Skeletal muscle satellite cell (primary cell): ENCODE data around the gene NFKB1.
A peak's percentile ranks its signal among the peaks of the same experiment; 100 is the strongest.
"Not testable (repeated sequence)": the region's sequence is repeated elsewhere in the genome, so short reads cannot be mapped to it uniquely, and the experiment has no call there.

Experiments
- H3K27me3 ChIP-seq: 2 replicates; pipeline ENCODE4 v1.7.0; 2013; ENCODE audit warnings: low read length; ENCODE audit not compliant: control insufficient read depth, insufficient read depth
- H3K36me3 ChIP-seq: 2 replicates; pipeline ENCODE4 v1.7.0; 2013; ENCODE audit warnings: mild to moderate bottlenecking, control low read depth, low read length; ENCODE audit not compliant: insufficient read depth
- H3K4me1 ChIP-seq: 2 replicates; pipeline ENCODE4 v1.7.0; 2013; ENCODE audit warnings: low read length; ENCODE audit not compliant: control insufficient read depth, insufficient read depth
- H3K4me2 ChIP-seq: 2 replicates; pipeline ENCODE4 v1.7.0; 2013; ENCODE audit warnings: mild to moderate bottlenecking, low read length
- H3K4me3 ChIP-seq: 2 replicates; pipeline ENCODE4 v1.7.0; 2013; ENCODE audit warnings: low read length
- H3K9ac ChIP-seq: 2 replicates; pipeline ENCODE4 v1.7.0; 2013; ENCODE audit warnings: mild to moderate bottlenecking, low read depth, low read length, moderate library complexity
- H3K9me3 ChIP-seq: replicated peaks from 2 replicates; pipeline ENCODE4 v1.7.0; 2013; ENCODE audit warnings: mild to moderate bottlenecking, control low read depth, low read length

The NFKB1 gene

DNA sequence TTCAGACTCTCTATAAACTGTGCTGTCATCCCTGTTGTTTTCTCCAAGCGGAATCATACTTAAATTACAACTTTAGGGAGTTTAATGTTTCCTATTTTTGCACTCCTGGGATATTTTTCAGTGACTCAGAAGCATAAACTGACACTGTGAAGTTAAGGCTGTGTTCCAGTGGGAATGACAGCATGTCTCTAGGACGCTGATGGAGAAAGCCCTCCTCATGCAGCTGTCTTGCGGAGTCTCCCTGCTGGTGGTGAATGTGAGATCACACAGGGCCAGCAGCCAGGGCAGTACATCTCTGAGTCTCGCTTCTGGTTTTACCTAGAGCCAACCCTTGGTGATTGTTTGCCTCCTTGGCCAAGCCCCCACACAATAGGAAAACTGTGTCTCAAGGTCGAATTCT lies 53.3 kb downstream of the NFKB1 start:
- Histone ChIP-seq H3K4me3 (no peak overlapping the region), H3K9me3 (no peaks in the 10 kb centered on the region), H3K4me2 (peak overlapping the region; percentile 32), H3K27me3 (no peaks in the 10 kb centered on the region), H3K4me1 (peaks cover 32% of the 10 kb centered on the region), H3K9ac (peak overlapping the region; percentile 19), H3K36me3 (peaks cover 6% of the 10 kb centered on the region)

GRCh38 chr4:102554992-102555391 lies 53.8 kb downstream of the NFKB1 start:
- peaks cover 6% of the 10 kb centered on the region for H3K36me3 ChIP-seq
- no peaks in the 10 kb centered on the region for H3K27me3 ChIP-seq
- H3K9ac ChIP-seq: peak overlapping the region; percentile 19
- H3K4me2 ChIP-seq: peak overlapping the region; percentile 32
- no peak overlapping the region for H3K4me3 ChIP-seq
- no peaks in the 10 kb centered on the region for H3K9me3 ChIP-seq
- peaks cover 32% of the 10 kb centered on the region for H3K4me1 ChIP-seq

DNA sequence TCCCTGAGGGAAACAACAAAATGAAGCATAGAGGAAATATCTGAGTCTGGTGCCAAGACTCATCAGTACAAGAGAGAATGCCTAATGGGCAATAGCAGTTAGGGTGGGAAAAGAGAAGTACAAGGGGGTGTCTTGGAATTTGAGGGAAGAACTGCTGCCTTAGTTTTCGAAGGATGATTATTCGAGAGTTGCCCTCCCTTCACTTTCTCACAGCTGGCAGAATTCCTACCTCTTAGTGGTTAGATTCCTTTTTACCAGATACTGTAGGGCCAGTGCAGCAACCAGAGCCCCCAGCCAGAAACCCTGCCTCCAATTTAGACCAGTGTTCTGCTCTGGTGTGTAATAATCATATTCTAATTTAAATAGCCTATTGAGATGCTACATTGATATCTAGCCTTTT lies 56.5 kb downstream of the NFKB1 start:
- Histone ChIP-seq H3K27me3 (no peaks in the 10 kb centered on the region), H3K4me3 (no peak overlapping the region), H3K9me3 (no peaks in the 10 kb centered on the region), H3K9ac (no peak overlapping the region), H3K4me1 (peaks cover 27% of the 10 kb centered on the region), H3K4me2 (no peak overlapping the region), H3K36me3 (no peaks in the 10 kb centered on the region)

DNA sequence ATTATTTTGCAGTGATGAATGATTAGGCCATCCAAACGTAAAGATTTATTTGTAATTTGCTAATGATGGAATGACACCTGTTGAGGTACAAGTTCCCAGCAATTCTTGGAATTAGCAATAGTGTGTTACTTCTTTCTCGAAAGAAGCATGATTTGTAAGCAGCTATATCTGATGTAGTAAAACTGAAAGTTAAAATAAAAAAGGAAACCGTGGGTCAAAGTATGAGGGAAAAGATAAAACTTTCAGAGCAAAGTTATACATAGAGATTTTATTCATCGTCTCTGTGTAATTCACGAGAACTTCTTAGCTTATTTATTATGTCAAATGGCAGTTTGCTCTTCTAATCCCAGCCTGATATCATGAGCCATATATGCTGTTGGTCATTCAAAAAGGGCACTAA lies 59.0 kb downstream of the NFKB1 start:
- no peaks in the 10 kb centered on the region for H3K36me3 ChIP-seq
- H3K4me2 ChIP-seq: no peak overlapping the region
- no peak overlapping the region for H3K9ac ChIP-seq
- H3K27me3 ChIP-seq: no peaks in the 10 kb centered on the region
- H3K4me3 ChIP-seq: no peak overlapping the region
- H3K4me1 ChIP-seq: peaks cover 17% of the 10 kb centered on the region
- H3K9me3 ChIP-seq: no peaks in the 10 kb centered on the region

DNA sequence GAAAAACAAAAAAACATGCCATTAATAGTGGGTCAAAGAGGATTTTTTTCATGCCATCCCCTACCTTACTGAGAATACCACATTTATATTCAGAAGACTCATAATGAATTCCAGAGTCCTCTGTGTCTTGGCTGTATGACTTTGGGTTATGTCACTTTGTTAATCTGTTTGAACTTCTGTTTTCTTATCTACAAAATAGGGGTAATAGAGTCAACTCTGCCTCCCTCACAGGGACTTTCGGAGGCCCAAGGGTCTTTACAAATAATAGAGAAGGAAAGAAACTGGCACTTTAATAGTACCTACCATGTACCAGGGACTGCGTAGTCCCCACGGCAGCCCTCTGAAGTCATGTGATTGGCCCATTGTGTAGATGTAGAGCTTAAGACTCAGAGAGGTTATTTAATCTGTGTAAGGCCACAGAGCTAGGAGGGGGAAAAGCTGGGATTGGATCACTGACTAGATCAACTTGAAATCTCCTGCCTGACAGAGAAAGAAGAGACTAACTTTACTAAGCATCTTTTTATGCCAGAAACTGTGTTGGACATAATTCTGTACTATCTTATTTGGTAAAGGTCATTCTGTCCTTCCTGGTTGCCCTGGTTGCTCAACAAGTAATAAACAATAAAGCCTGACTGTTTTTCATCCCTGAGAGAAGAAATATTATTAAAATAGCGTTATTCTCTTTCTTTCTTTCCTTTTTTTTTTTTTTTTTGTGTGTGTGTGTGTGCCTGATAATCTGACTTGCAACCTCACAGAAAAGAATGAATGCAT lies 59.6 kb downstream of the NFKB1 start:
- peaks cover 16% of the 10 kb centered on the region for H3K4me1 ChIP-seq

DNA sequence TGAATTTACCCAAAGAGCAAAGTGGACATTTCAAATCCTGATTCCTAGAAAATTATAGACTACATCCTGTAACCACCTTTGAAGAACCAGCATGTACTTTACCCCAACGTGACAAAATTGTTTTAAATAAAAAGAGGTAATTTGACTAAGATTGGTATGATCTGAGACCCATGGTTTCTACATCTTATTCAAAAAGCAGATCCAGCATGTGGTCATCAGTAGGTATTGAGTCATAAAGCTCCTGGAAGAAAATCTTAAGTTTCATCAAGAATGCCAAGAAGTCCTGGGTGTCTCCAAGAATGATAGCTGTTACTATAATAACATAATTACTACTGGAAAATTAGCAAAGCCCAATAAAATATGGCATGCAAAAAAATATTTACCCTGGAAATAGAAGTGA lies 61.8 kb downstream of the NFKB1 start:
- Histone ChIP-seq H3K4me3 (no peak overlapping the region), H3K27me3 (no peaks in the 10 kb centered on the region), H3K9ac (no peak overlapping the region), H3K9me3 (no peaks in the 10 kb centered on the region), H3K4me1 (peaks cover 16% of the 10 kb centered on the region), H3K36me3 (no peaks in the 10 kb centered on the region), H3K4me2 (no peak overlapping the region)

More for the DNA sequence above, 59.6 kb downstream of the NFKB1 start:
- H3K4me2 ChIP-seq: no peak overlapping the region
- no peak overlapping the region for H3K9ac ChIP-seq
- no peak overlapping the region for H3K4me3 ChIP-seq
- no peaks in the 10 kb centered on the region for H3K9me3 ChIP-seq
- H3K27me3 ChIP-seq: no peaks in the 10 kb centered on the region
- no peaks in the 10 kb centered on the region for H3K36me3 ChIP-seq

- Histone ChIP-seq H3K4me2 (no peak overlapping the region), H3K9ac (no peak overlapping the region), H3K9me3 (no peaks in the 10 kb centered on the region), H3K36me3 (no peaks in the 10 kb centered on the region), H3K27me3 (no peaks in the 10 kb centered on the region), H3K4me3 (no peak overlapping the region), H3K4me1 (peaks cover 24% of the 10 kb centered on the region)
Measured at GRCh38 chr4:102564399-102565059, 63.4 kb downstream of the NFKB1 start.

GRCh38 chr4:102565696-102566095 lies 64.5 kb downstream of the NFKB1 start:
- Histone ChIP-seq H3K4me1 (peaks cover 24% of the 10 kb centered on the region), H3K4me2 (no peak overlapping the region), H3K4me3 (no peak overlapping the region), H3K9me3 (no peaks in the 10 kb centered on the region), H3K9ac (no peak overlapping the region), H3K27me3 (no peaks in the 10 kb centered on the region), H3K36me3 (no peaks in the 10 kb centered on the region)

GRCh38 chr4:102566426-102566825 lies 65.3 kb downstream of the NFKB1 start:
- no peak overlapping the region for H3K4me2 ChIP-seq
- H3K4me1 ChIP-seq: peaks cover 24% of the 10 kb centered on the region
- H3K36me3 ChIP-seq: no peaks in the 10 kb centered on the region
- H3K9me3 ChIP-seq: no peaks in the 10 kb centered on the region
- no peak overlapping the region for H3K4me3 ChIP-seq
- no peaks in the 10 kb centered on the region for H3K27me3 ChIP-seq
- H3K9ac ChIP-seq: no peak overlapping the region

DNA sequence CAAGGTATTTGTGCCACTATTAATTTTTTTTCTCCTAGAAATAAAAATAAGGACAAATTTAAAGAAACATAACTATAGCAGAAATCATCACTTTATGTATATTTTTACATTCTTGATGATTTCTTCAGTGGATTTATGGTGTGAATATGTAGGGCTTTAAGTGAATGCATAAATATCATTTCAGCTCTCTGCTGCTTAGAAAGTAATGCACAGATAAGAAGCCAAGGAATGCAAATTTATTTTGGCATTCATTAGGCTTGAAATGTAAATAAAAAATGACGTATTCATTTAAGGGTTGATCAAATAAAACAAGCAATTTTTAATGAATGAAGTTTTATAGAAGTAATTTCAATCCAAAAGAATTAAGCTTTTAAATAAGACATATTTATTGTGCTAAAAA lies 66.3 kb downstream of the NFKB1 start:
- Histone ChIP-seq H3K9me3 (no peaks in the 10 kb centered on the region), H3K4me3 (no peak overlapping the region), H3K36me3 (no peaks in the 10 kb centered on the region), H3K4me1 (peaks cover 24% of the 10 kb centered on the region), H3K27me3 (no peaks in the 10 kb centered on the region), H3K4me2 (no peak overlapping the region), H3K9ac (no peak overlapping the region)

DNA sequence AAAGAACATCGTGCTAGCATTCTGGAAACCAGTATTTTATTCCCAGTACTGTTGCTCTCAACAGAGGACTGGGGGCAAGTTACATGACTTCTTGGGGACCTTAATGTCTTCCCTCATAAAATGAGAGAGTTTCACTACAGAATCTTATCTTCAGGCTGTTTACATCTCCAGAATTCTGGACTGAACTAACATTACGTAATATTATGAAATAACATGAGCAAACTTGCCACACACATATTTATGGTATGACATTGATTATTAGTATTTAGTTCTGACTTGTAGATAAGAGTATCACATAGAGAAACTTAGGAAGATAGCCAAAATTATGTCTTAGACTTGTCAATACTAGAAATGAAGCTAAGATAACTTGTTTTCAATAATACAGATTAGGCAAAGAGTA lies 68.0 kb downstream of the NFKB1 start:
- no peak overlapping the region for H3K4me3 ChIP-seq
- peaks cover 15% of the 10 kb centered on the region for H3K4me1 ChIP-seq
- H3K27me3 ChIP-seq: no peaks in the 10 kb centered on the region
- H3K36me3 ChIP-seq: no peaks in the 10 kb centered on the region
- no peak overlapping the region for H3K9ac ChIP-seq
- no peaks in the 10 kb centered on the region for H3K9me3 ChIP-seq
- no peak overlapping the region for H3K4me2 ChIP-seq

- not testable (repeated sequence) for H3K4me2 ChIP-seq, H3K27me3 ChIP-seq, H3K4me3 ChIP-seq, H3K9ac ChIP-seq, H3K4me1 ChIP-seq, H3K36me3 ChIP-seq, H3K9me3 ChIP-seq
Measured at GRCh38 chr4:102570211-102570610, 69.1 kb downstream of the NFKB1 start.
